Endothelial cell of umbilical vein (primary cell): ENCODE data around the gene NOD1. TPM values are rescaled to one million over a fixed set of nuclear protein-coding genes. Genes with fewer than 3 reads are reported as not detected.

Experiments used
- BruUV-seq: library from RNA; stranded (reverse); fragments of 400-500 nt; replicated peaks from 2 replicates; lab custom pipeline; 2021; lab: Mats Ljungman, UMichigan
- CTCF ChIA-PET: fragments of 300-600, 350-600 bp; sonication (Branson Sonifier 250); formaldehyde crosslinking; loops from one replicate; lab custom pipeline; 2021; ENCODE audit warnings: antibody characterized with exemption, inconsistent platforms; lab: Charles Lee
- POLR2A ChIA-PET: fragments of 300-600, 350-600 bp; sonication (Branson Sonifier 250); formaldehyde crosslinking; loops from one replicate; lab custom pipeline; 2021; ENCODE audit warnings: antibody characterized with exemption, inconsistent platforms; lab: Charles Lee
- DNase-seq: peaks from one replicate; pipeline ENCODE4 v3.0.0-alpha.2; 2011; ENCODE audit warnings: low read depth, low spot score
- FAIRE-seq: peaks from 2 replicates; lab custom pipeline; 2011; peaks lifted over from hg19 to GRCh38; lab: Jason Lieb, UNC
- H2AFZ ChIP-seq: 2 replicates; pipeline ENCODE4 v1.6.0; 2012; ENCODE audit warnings: low read depth, low read length, control low read depth, inconsistent platforms
- H3K27ac ChIP-seq: 2 replicates; pipeline ENCODE4 v1.5.1; 2011; ENCODE audit warnings: low read depth, mild to moderate bottlenecking, control low read depth, low read length, moderate library complexity; ENCODE audit not compliant: insufficient read depth
- H3K27me3 ChIP-seq, 2 experiments: 2 replicates each; pipeline versions ENCODE4 v1.6.0 to v1.6.1; 2011; ENCODE audit warnings: low read length in 2 of 2, mixed read lengths in 1 of 2; ENCODE audit not compliant: control insufficient read depth in 2 of 2, insufficient read depth in 2 of 2
- H3K36me3 ChIP-seq, 2 experiments: 2 replicates in 1 of 2; 3 replicates in 1 of 2; pipeline ENCODE4 v1.5.1; 2011; ENCODE audit warnings: low read length in 2 of 2, mild to moderate bottlenecking in 1 of 2, moderate library complexity in 1 of 2; ENCODE audit not compliant: control insufficient read depth in 2 of 2, insufficient read depth in 2 of 2; ENCODE audit errors: extremely low read depth in 1 of 2
- H3K4me1 ChIP-seq: 3 replicates; pipeline ENCODE4 v1.5.1; 2011; ENCODE audit warnings: mild to moderate bottlenecking, low read length; ENCODE audit not compliant: control insufficient read depth, insufficient read depth; ENCODE audit errors: extremely low read depth
- H3K4me2 ChIP-seq: 2 replicates; pipeline ENCODE4 v1.6.1; 2011; ENCODE audit warnings: low read length, control low read depth, mixed read lengths; ENCODE audit not compliant: insufficient read depth
- H3K4me3 ChIP-seq, 3 experiments: fragments of 200-600 bp in 1 of 3; sonication (generic), shearing (Covaris generic) in 1 of 3; replicated peaks in 1 of 3; 2 replicates each; pipeline ENCODE4 v1.5.1; 2011 to 2016; ENCODE audit warnings: control low read depth in 3 of 3, low read length in 3 of 3, mild to moderate bottlenecking in 2 of 3, inconsistent platforms in 1 of 3, low read depth in 1 of 3, moderate library complexity in 1 of 3; ENCODE audit not compliant: insufficient read depth in 1 of 3
- H3K79me2 ChIP-seq: 2 replicates; pipeline ENCODE4 v1.6.0; 2012; ENCODE audit warnings: low read length, inconsistent platforms; ENCODE audit not compliant: control insufficient read depth, insufficient read depth
- H3K9ac ChIP-seq: replicated peaks from 2 replicates; pipeline ENCODE3; 2011; ENCODE audit warnings: low read length, control low read depth; ENCODE audit not compliant: insufficient read depth; ENCODE audit errors: extremely low read depth
- H3K9me1 ChIP-seq: replicated peaks from 3 replicates; pipeline ENCODE4 v1.6.0; 2011; ENCODE audit warnings: mild to moderate bottlenecking, low read length; ENCODE audit not compliant: control insufficient read depth, insufficient read depth; ENCODE audit errors: extremely low read depth
- H3K9me3 ChIP-seq: replicated peaks from 2 replicates; pipeline ENCODE4 v1.5.1; 2012; ENCODE audit warnings: low read length, inconsistent platforms; ENCODE audit not compliant: control insufficient read depth, insufficient read depth
- H4K20me1 ChIP-seq: replicated peaks from 2 replicates; pipeline ENCODE3; 2011; ENCODE audit warnings: mild to moderate bottlenecking, low read length; ENCODE audit not compliant: control insufficient read depth, insufficient read depth; ENCODE audit errors: extremely low read depth
- EZH2 ChIP-seq: IDR thresholded peaks from 2 replicates; pipeline ENCODE4 v1.6.1; 2012; ENCODE audit warnings: borderline replicate concordance, low read depth, mild to moderate bottlenecking, moderate library complexity, low read length, inconsistent platforms; ENCODE audit not compliant: severe bottlenecking
- FOS ChIP-seq: IDR thresholded peaks from 2 replicates; pipeline ENCODE4 v1.6.1; 2011; ENCODE audit warnings: mild to moderate bottlenecking, low read length, moderate library complexity, borderline replicate concordance; ENCODE audit not compliant: insufficient read depth
- GATA2 ChIP-seq: IDR thresholded peaks from 2 replicates; pipeline ENCODE4 v1.7.0; 2011; ENCODE audit warnings: low read depth, mild to moderate bottlenecking, moderate library complexity, mixed read lengths, low read length; ENCODE audit not compliant: insufficient read length, insufficient read depth
- JUN ChIP-seq: IDR thresholded peaks from 2 replicates; pipeline ENCODE4 v1.6.1; 2011; ENCODE audit warnings: borderline replicate concordance, low read depth; ENCODE audit not compliant: insufficient read length, insufficient read depth
- MYC ChIP-seq: IDR thresholded peaks from one replicate; pipeline ENCODE4 v1.6.1; 2011; ENCODE audit warnings: mild to moderate bottlenecking, low read depth, low read length
- POLR2A ChIP-seq: IDR thresholded peaks from 2 replicates; pipeline ENCODE4 v1.6.1; 2012; ENCODE audit warnings: low read depth, mild to moderate bottlenecking, control low read depth, low read length
- POLR2AphosphoS5 ChIP-seq: IDR thresholded peaks from 2 replicates; pipeline ENCODE4 v1.6.1; 2012; ENCODE audit warnings: low read depth, mild to moderate bottlenecking, control low read depth, low read length, moderate library complexity; ENCODE audit not compliant: insufficient read depth
- dilution Hi-C: fragments of 300-500 bp; cut with MboI; formaldehyde crosslinking; loops from one replicate; pipeline ENCODE4 v1.15.0; 2019; ENCODE audit warnings: low sequenced_read_pairs; ENCODE audit not compliant: extremely low pct_ligation_motif_present
- intact Hi-C: fragments of 100-400 bp; cut with micrococcal nuclease; formaldehyde crosslinking; loops from one replicate; pipeline ENCODE4 v1.10.0; 2022
- polyA plus RNA-seq, 4 experiments: library from polyadenylated mRNA; depleted of rRNA in 3 of 4; stranded (reverse) in 3 of 4; unstranded in 1 of 4; fragments of >200 nt; gene quantifications; 2 replicates each; pipeline versions ENCODE4 v1.2.1 to v1.2.3, GENCODE V29; 2011 to 2012; ENCODE audit warnings: missing spikeins in 1 of 4
- total RNA-seq: library from RNA; stranded (reverse); gene quantifications from 2 replicates; pipeline ENCODE4 v1.2.3, GENCODE V29; 2021
- TF ChIP-seq, protein P1 (sequence below): IDR thresholded peaks from 2 replicates; pipeline ENCODE4 v1.6.1; 2011; ENCODE audit not compliant: insufficient read depth, insufficient read length
- TF ChIP-seq, protein P2 (sequence below), 2 donors: IDR thresholded peaks; 1 replicate in 1 of 2; 2 replicates in 1 of 2; pipeline ENCODE4 v1.5.1; 2011; ENCODE audit warnings: low read length in 2 of 2, mild to moderate bottlenecking in 2 of 2, moderate library complexity in 2 of 2, control low read depth in 1 of 2, inconsistent platforms in 1 of 2, low read depth in 1 of 2; ENCODE audit not compliant: insufficient read depth in 1 of 2; ENCODE audit errors: extremely low read depth in 1 of 2

The NOD1 gene
- total and polyA plus RNA-seq, 2 donors (not counting 3 experiments of a cell fraction or from before 2014, with no cell fraction given), result 22.1 to 39.2 TPM

DNA sequence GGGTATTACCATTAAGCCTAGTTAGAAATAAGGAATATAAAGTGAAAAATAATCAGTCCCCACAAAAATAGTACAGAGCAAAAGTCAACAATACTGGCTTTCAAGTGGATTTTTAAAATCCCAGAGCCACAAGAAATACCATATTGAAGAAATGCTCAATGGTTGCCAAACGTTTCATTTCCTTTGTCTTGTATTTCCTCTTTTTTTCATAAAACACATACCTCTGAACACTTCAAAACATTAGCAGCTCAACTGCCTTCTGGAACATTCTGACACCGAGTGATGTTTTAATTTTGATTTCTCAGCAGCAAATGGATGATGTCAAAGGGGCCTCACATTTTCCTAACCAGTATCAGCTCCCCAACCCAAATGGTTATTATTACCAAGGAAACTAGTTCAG, 10.5 kb downstream of the NOD1 start:
- intact Hi-C loops, result loop anchor here (2.0 to 5.0 kb wide), 3 partner anchors 37 to 306 kb away; partner anchors contain the start of genes GGCT and ZNRF2
- dilution Hi-C loops, result no loop called here
- CTCF ChIA-PET, result interaction anchor here (1.7 to 2.2 kb wide), 2 partner anchors 10 to 14 kb away, joined by 12 to 21 read pairs; partner anchors contain the start of gene NOD1
- no peak overlapping the region for H3K4me2 ChIP-seq
- H3K9me3 ChIP-seq, result no peaks in the 10 kb centered on the region
- peaks cover 76% of the 10 kb centered on the region for H3K79me2 ChIP-seq
- no peak for FAIRE-seq
- peaks cover 0 to 2% of the 10 kb centered on the region in 2 experiments for H3K36me3 ChIP-seq
- H3K9ac ChIP-seq, result no peak overlapping the region
- H3K4me3 ChIP-seq, result no peak overlapping the region
- BruUV-seq, result no TSS peak
- no peak for DNase-seq
- peaks cover 48% of the 10 kb centered on the region for H3K4me1 ChIP-seq
- H4K20me1 ChIP-seq, result no peaks in the 10 kb centered on the region
- no peaks in the 10 kb centered on the region for H3K27me3 ChIP-seq
- TF ChIP-seq JUN, result no peak
- TF ChIP-seq POLR2A, result no peak
- TF ChIP-seq POLR2AphosphoS5, result no peak
- no peak overlapping the region for H3K27ac ChIP-seq
- H3K9me1 ChIP-seq, result no peaks in the 10 kb centered on the region
- POLR2A ChIA-PET, result no interaction called here
- no peak overlapping the region for H2AFZ ChIP-seq

DNA sequence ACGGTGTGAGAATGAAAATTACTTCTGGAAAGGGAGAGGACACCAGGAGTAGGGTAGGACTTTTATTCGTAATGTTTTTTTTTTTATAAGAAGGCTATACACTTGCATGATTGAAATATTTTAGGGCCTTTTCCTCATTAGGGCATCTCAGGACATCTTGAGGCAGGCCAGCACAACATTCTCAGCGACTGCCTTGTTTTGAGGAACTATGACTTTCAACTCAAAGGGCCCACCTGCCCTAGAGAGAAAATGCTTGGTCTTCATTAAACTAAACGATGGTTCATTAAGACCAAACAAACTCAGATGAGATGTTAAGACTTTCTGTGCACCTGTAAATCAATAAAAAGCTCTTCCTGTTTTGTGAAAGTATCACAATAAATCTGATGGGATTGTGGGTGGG, 11.3 kb downstream of the NOD1 start:
- Histone ChIP-seq H3K9me1 (no peaks in the 10 kb centered on the region), H3K4me1 (peaks cover 41% of the 10 kb centered on the region), H3K4me2 (no peak overlapping the region), H3K9me3 (no peaks in the 10 kb centered on the region), H4K20me1 (no peaks in the 10 kb centered on the region), H3K36me3 (peaks cover 0 to 2% of the 10 kb centered on the region in 2 experiments), H3K9ac (no peak overlapping the region), H2AFZ (no peak overlapping the region), H3K4me3 (no peak overlapping the region), H3K27me3 (no peaks in the 10 kb centered on the region), H3K79me2 (peaks cover 70% of the 10 kb centered on the region), H3K27ac (no peak overlapping the region)
- DNase-seq (no peak), FAIRE-seq (no peak)
- TF ChIP-seq, protein P1, sequence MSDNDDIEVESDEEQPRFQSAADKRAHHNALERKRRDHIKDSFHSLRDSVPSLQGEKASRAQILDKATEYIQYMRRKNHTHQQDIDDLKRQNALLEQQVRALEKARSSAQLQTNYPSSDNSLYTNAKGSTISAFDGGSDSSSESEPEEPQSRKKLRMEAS, result no peak
- no peak for TF ChIP-seq MYC
- no peak for TF ChIP-seq GATA2
- no peak for TF ChIP-seq EZH2
- no peak for TF ChIP-seq JUN
- TF ChIP-seq POLR2A, result no peak
- TF ChIP-seq POLR2AphosphoS5, result no peak
- no peak for TF ChIP-seq FOS
- TF ChIP-seq, protein P2, sequence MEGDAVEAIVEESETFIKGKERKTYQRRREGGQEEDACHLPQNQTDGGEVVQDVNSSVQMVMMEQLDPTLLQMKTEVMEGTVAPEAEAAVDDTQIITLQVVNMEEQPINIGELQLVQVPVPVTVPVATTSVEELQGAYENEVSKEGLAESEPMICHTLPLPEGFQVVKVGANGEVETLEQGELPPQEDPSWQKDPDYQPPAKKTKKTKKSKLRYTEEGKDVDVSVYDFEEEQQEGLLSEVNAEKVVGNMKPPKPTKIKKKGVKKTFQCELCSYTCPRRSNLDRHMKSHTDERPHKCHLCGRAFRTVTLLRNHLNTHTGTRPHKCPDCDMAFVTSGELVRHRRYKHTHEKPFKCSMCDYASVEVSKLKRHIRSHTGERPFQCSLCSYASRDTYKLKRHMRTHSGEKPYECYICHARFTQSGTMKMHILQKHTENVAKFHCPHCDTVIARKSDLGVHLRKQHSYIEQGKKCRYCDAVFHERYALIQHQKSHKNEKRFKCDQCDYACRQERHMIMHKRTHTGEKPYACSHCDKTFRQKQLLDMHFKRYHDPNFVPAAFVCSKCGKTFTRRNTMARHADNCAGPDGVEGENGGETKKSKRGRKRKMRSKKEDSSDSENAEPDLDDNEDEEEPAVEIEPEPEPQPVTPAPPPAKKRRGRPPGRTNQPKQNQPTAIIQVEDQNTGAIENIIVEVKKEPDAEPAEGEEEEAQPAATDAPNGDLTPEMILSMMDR (IDR thresholded peaks at IDR 0.05; ENCODE audit: extremely low read depth in 1 of 2, insufficient read depth in 1 of 2, low read depth in 1 of 2, low read length in 2 of 2), result no peak
- dilution Hi-C loops, result no loop called here
- no TSS peak for BruUV-seq
- POLR2A ChIA-PET, result no interaction called here
- CTCF ChIA-PET, result no interaction called here
- intact Hi-C loops, result loop anchor here (5.0 kb wide), 1 partner anchor 305 kb away; no protein-coding TSS in a partner anchor
